NT2/D1 (cell line): ENCODE data around the gene ETV4.

Experiments
- DNase-seq: peaks from one replicate; pipeline ENCODE4 v3.0.0-alpha.2; 2011; ENCODE audit warnings: low read depth, low spot score
- H3K27me3 ChIP-seq: 2 replicates; pipeline ENCODE4 v1.6.0; 2011; ENCODE audit warnings: mild to moderate bottlenecking; ENCODE audit not compliant: insufficient read length, insufficient read depth
- H3K36me3 ChIP-seq: 2 replicates; pipeline ENCODE4 v1.6.1; 2011; ENCODE audit warnings: mild to moderate bottlenecking, low read length, mixed read lengths; ENCODE audit not compliant: insufficient read depth, insufficient read length
- H3K4me1 ChIP-seq: 2 replicates; pipeline ENCODE4 v1.5.1; 2011; ENCODE audit not compliant: insufficient read depth, insufficient read length
- H3K4me3 ChIP-seq: 2 replicates; pipeline ENCODE4 v1.5.1; 2011; ENCODE audit warnings: low read depth; ENCODE audit not compliant: insufficient read length
- H3K9ac ChIP-seq: 2 replicates; pipeline ENCODE4 v1.6.0; 2011; ENCODE audit warnings: low read depth; ENCODE audit not compliant: insufficient read length
- H3K9me3 ChIP-seq: 2 replicates; pipeline ENCODE4 v1.5.1; 2011; ENCODE audit warnings: mild to moderate bottlenecking, low read length; ENCODE audit not compliant: insufficient read depth
- SUZ12 ChIP-seq: IDR thresholded peaks from 2 replicates; pipeline ENCODE4 v1.6.1; 2011; ENCODE audit not compliant: insufficient read length, insufficient read depth; ENCODE audit errors: extremely low read depth
- YY1 ChIP-seq: IDR thresholded peaks from 2 replicates; pipeline ENCODE4 v1.6.1; 2011; ENCODE audit not compliant: insufficient read length, insufficient read depth
- ZNF274 ChIP-seq: IDR thresholded peaks from 2 replicates; pipeline ENCODE4 v1.6.1; 2011; ENCODE audit warnings: mild to moderate bottlenecking, low read depth, low read length

The ETV4 gene

DNA sequence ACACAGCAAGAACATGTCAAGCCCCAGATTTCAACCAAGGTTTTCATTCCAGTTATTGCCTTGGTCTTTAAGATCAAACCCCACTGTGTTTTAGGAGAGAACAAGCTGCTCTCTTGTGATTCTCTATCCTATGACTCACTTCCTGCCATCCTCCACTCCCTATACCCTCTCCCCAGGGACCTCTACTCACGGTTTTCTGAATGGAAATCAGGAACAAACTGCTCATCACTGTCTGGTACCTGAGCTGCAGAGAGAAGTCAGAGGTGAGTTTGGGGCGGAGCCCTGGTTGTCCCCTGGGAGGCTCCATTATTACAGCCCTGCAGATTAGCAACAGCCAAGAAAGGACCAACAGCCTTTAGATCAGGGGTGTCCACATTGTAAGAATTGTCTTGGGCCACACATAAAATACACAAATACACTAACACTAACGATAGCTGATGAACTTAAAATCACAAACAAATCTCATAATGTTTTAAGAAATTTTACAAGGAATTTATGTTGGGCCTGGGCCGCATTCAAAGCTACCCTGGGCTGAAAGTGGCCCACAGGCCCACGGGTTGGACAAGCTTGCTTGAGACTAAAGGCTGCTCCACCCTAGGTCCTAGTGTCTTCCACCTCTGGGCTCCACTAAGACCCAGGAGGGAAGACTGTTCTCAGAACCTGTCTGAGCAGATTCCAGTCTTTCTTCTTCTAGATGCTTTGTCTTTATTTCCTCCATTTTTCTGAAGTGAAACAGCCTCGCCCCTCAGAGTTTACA lies 9.7 kb downstream of the ETV4 start:
- TF ChIP-seq ZNF274 = no peak
- TF ChIP-seq SUZ12 = no peak
- no peak for TF ChIP-seq YY1
- Histone ChIP-seq H3K9me3 (no peaks in the 10 kb centered on the region), H3K36me3 (peaks cover 38% of the 10 kb centered on the region), H3K4me3 (no peak overlapping the region), H3K27me3 (no peaks in the 10 kb centered on the region), H3K4me1 (peaks cover 18% of the 10 kb centered on the region), H3K9ac (no peak overlapping the region)
- DNase-seq = no peak

GRCh38 chr17:43534909-43535308 lies 11.2 kb downstream of the ETV4 start:
- Histone ChIP-seq H3K27me3 (no peaks in the 10 kb centered on the region), H3K36me3 (peaks cover 29% of the 10 kb centered on the region), H3K4me1 (peaks cover 15% of the 10 kb centered on the region), H3K9ac (no peak overlapping the region), H3K4me3 (no peak overlapping the region), H3K9me3 (no peaks in the 10 kb centered on the region)
- TF ChIP-seq SUZ12 = no peak
- TF ChIP-seq ZNF274 = no peak
- no peak for TF ChIP-seq YY1
- no peak for DNase-seq

DNA sequence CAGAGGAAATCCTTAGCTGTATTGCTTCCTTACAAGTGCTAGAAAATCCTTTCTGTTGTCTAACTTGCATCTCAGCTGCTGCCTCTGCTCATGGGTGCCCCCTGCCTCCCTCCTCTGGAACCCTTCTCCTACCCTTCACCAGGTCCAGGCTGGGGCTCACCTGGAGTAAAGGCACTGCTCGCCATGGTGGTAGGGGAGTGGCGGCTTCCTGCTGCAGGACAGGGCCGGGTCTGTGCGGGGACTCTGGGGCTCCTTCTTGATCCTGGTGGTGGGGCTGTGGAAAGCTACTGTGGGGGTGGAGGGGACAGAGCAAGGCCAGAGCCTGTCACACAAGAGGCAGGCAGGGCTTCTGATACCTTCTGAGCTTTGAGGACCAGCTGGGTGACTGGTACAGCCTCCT lies 12.4 kb downstream of the ETV4 start:
- H3K36me3 ChIP-seq = peaks cover 35% of the 10 kb centered on the region

DNA sequence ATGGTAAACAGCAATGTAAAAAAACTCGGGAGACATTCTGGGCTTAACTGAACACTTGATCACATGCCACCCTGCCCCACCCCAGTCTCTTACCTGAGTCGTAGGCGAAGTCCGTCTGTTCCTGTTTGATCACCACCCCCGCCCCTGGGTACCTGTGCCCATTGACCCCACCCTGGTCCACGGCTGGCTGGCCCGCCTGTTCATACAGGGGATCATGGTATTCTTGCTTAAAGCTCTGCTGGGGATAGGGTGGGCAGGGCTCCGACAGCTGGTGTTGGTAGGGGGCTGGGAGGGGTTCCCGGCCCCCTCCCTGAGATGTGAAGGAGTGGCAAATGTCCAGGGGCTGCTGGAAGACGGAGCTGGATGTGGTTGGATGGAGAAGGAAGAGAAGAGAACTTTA lies 13.6 kb downstream of the ETV4 start:
- Histone ChIP-seq H3K4me1 (peaks cover 28% of the 10 kb centered on the region), H3K9me3 (no peaks in the 10 kb centered on the region), H3K27me3 (no peaks in the 10 kb centered on the region), H3K4me3 (no peak overlapping the region), H3K36me3 (peaks cover 46% of the 10 kb centered on the region), H3K9ac (no peak overlapping the region)
- no peak for DNase-seq
- TF ChIP-seq ZNF274 (no peak), YY1 (no peak), SUZ12 (no peak)

More for the DNA sequence above, 12.4 kb downstream of the ETV4 start:
- no peaks in the 10 kb centered on the region for H3K9me3 ChIP-seq
- TF ChIP-seq YY1 = no peak
- TF ChIP-seq ZNF274 = no peak
- TF ChIP-seq SUZ12 = no peak
- H3K9ac ChIP-seq = no peak overlapping the region
- no peak overlapping the region for H3K4me3 ChIP-seq
- no peaks in the 10 kb centered on the region for H3K27me3 ChIP-seq
- peaks cover 24% of the 10 kb centered on the region for H3K4me1 ChIP-seq
- no peak for DNase-seq

GRCh38 chr17:43531955-43532354 lies 14.2 kb downstream of the ETV4 start:
- no peaks in the 10 kb centered on the region for H3K27me3 ChIP-seq
- no peak overlapping the region for H3K4me3 ChIP-seq
- no peak overlapping the region for H3K9ac ChIP-seq
- DNase-seq = no peak
- TF ChIP-seq SUZ12 = no peak
- H3K36me3 ChIP-seq = peaks cover 53% of the 10 kb centered on the region
- H3K4me1 ChIP-seq = peaks cover 28% of the 10 kb centered on the region
- no peaks in the 10 kb centered on the region for H3K9me3 ChIP-seq

GRCh38 chr17:43531082-43531378 lies 15.1 kb downstream of the ETV4 start:
- TF ChIP-seq SUZ12 (no peak), ZNF274 (no peak), YY1 (no peak)
- Histone ChIP-seq H3K4me3 (no peak overlapping the region), H3K27me3 (no peaks in the 10 kb centered on the region), H3K36me3 (peaks cover 61% of the 10 kb centered on the region), H3K4me1 (peaks cover 32% of the 10 kb centered on the region), H3K9me3 (no peaks in the 10 kb centered on the region), H3K9ac (no peak overlapping the region)
- DNase-seq = no peak

- H3K4me1 ChIP-seq = peaks cover 32% of the 10 kb centered on the region
- peak overlapping the region; percentile 5 for H3K4me3 ChIP-seq
- no peaks in the 10 kb centered on the region for H3K27me3 ChIP-seq
- H3K36me3 ChIP-seq = peaks cover 65% of the 10 kb centered on the region
- no peaks in the 10 kb centered on the region for H3K9me3 ChIP-seq
- peak; percentile 98 for DNase-seq
- peak overlapping the region; percentile 21 for H3K9ac ChIP-seq
- no peak for TF ChIP-seq SUZ12
- peak; percentile 62 for TF ChIP-seq YY1
- TF ChIP-seq ZNF274 = no peak
Measured at GRCh38 chr17:43530288-43531081, 15.7 kb downstream of the ETV4 start.
